Left cardiac atrium (tissue), 4 donors: ENCODE results near the gene TTC24. TPM values are rescaled to one million over a fixed set of nuclear protein-coding genes. Genes with fewer than 3 reads are reported as not detected.
"Not testable (repeated sequence)": the region's sequence is repeated elsewhere in the genome, so short reads cannot be mapped to it uniquely, and the experiment has no call there.

Source experiments
- ATAC-seq, 2 donors: fragments of 200-7000 bp; cut with Tn5 transposase; one replicate each; pipeline ENCODE4 v1.9.1; 2020; ENCODE audit warnings: mild to moderate bottlenecking in 2 of 2, moderate library complexity in 2 of 2
- DNase-seq: peaks from one replicate; pipeline ENCODE4 v3.0.0-alpha.2; 2020
- intact Hi-C, 2 donors: fragments of 100-400 bp; cut with DNase I; formaldehyde crosslinking; loops; one replicate each; pipeline versions ENCODE4 v1.14.1 to v1.15.1; 2022 to 2023
- total RNA-seq, 2 donors: library from RNA; stranded (reverse); fragmentation: NEBNext Ultra II Directional; extraction: Animal tissue kit (Norgen Biotek cat#: 25700); gene quantifications; one replicate each; pipeline ENCODE4 v1.2.1, GENCODE V29; 2021
- donor health status: DM: no; HTN: yes; CAD: no.
- donor health status: DM: no; HTN: yes; CAD: no; lungs with severe emphysema.
- donor health status: DM: yes; HTN: yes; CAD: no.
- donor health status: Dilated cardiomyopathy.

Gene TTC24
- total RNA-seq, 2 donors from 2014 or later, result not detected

- DNase-seq, result no peak
- intact Hi-C loops, result no loop called here
- no peak for ATAC-seq
Measured at GRCh38 chr1:156552518-156552917, 27.0 kb upstream of the TTC24 start.

DNA sequence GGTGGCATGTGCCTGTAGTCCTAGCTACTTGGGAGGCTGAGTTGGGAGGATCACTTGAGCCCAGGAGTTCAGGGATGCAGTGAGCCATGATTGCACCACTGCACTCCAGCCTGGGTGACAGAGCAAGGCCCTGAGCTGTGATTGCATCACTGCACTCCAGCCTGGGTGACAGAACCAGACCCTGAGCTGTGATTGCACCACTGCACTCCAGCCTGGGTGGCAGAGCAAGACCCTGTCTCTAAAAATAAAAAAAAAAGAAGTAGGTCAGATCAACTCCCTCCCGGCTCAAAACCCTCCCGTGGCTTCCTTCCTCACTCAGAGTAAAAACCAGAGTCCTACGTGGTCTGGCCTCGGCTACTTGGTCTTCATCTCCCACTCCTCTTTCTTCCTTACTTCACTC lies 26.6 kb upstream of the TTC24 start:
- ATAC-seq, result peak; percentile 53 to 60
- intact Hi-C loops, result not testable (repeated sequence)
- peak; percentile 40 for DNase-seq

DNA sequence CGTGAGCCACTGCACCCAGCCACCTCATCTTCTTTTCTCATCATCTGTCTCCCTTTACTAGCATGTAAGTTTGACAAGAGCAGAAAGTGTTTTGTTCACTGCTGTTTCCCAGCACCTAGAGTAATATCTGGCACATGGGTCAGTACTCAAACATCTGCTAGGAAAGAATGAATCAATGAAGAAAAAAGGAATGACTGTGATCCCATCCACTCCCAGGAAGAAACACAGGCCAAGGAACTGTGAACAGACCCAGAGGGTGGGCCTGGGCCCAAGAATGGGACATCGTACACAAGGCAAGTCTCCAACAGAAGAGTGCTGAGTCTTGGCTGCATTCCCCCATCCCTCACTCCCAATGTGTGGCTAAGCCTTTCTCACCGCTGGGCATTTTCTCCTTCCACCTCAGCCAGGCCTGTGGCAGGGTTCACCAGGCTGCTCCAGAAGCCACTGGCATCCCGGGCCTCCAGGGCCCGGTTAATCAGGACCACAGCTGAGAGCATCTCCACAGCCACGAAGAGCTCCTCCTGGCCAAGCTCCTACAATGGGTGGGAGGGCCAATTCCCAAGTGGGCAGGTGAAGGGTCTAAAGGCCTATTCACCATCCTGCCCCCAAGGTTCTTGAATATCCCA lies 25.6 kb upstream of the TTC24 start:
- no peak for ATAC-seq
- intact Hi-C loops, result no loop called here
- no peak for DNase-seq

DNA sequence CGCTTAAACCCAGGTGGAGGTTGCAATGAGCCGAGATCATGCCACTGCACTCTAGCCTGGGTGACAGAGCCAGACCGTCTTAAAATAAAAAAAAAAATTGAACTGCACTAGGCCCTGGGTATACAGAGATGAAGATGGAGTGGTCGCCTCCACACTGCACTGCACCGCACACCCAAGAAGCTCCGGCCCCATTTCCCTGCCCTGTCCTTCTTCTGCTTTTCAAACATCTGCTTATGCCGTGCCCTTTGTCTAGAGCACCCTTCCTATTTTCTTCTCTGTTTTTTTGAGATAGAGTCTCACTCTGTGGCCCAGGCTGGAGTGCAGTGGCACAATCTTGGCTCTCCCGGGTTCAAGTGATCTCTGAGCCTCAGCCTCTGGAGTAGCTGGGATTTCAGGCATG lies 24.6 kb upstream of the TTC24 start:
- ATAC-seq, result no peak
- intact Hi-C loops, result no loop called here
- no peak for DNase-seq

DNA sequence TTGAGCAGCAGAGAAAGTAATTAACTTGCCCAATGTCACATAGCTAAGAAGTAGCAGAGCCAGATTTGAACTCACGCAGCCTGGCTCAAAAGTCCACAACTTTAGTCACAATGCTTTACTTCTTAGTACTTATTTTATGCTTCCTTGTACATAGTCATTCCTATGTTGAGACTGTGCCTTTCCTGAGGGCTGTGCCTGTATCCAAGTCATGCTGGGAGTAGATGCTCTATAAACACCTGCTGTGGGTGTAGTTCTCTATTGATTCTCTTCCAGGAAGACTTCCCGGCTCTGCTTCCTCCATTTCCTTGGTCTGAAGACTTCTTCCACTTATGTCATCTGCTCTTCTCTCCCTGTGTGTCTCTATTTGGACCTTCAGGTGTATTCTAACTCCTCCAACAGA lies 23.8 kb upstream of the TTC24 start:
- ATAC-seq (no peak), DNase-seq (no peak)
- intact Hi-C loops, result no loop called here

DNA sequence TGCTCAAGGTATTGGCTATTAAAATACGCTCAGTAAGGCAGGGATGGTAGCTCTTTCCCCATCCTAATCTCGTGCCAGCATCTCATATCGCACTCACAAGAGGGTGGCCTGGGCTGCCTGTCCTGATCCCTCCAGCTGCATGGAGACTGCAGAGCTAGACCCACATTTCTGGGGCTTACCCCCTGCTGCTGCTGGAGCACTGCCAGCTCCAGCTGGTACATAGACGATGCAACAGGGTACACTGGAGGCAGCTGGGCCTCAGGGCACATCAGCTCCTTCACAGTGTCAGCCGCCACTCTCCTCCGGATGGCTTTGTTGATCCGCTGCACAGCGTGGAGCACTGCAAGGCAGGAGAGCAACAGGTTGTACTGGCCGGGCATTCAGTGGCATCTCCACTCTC lies 23.2 kb upstream of the TTC24 start:
- DNase-seq, result no peak
- ATAC-seq, result no peak
- intact Hi-C loops, result no loop called here

- DNase-seq (no peak), ATAC-seq (no peak)
- intact Hi-C loops, result no loop called here
Measured at GRCh38 chr1:156559086-156559796, 20.3 kb upstream of the TTC24 start.

- intact Hi-C loops, result no loop called here
- DNase-seq, result no peak
- ATAC-seq, result no peak
Measured at GRCh38 chr1:156559797-156560385, 19.6 kb upstream of the TTC24 start.

- intact Hi-C loops, result no loop called here
- DNase-seq (no peak), ATAC-seq (peak in 1 of 2 donors; percentile 39)
Measured at GRCh38 chr1:156560585-156561163, 18.8 kb upstream of the TTC24 start.

DNA sequence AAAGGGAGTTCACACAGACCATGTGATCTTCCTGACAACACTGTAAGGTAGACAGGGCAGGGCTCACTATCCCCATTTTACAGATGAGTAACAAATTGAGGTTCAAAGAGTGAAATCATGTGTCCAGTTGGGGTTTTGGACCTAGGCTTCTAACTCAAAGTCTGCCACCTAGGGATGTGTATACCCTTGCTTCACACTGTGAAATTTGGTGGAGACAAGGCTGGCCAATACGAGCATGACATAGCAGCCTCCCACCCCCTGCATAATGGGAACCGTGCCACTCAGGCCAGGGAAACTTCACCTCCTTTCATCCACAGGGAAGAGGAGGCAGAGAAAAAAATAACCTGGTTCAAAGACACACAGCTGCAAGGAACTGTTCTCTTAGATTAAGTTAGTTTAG lies 14.0 kb upstream of the TTC24 start:
- no peak for ATAC-seq
- intact Hi-C loops, result no loop called here
- DNase-seq, result no peak

- intact Hi-C loops, result no loop called here
- no peak for ATAC-seq
- no peak for DNase-seq
Measured at GRCh38 chr1:156566436-156566835, 13.1 kb upstream of the TTC24 start.

GRCh38 chr1:156571261-156571852 lies 8.2 kb upstream of the TTC24 start:
- no peak for DNase-seq
- intact Hi-C loops, result no loop called here
- no peak for ATAC-seq

DNA sequence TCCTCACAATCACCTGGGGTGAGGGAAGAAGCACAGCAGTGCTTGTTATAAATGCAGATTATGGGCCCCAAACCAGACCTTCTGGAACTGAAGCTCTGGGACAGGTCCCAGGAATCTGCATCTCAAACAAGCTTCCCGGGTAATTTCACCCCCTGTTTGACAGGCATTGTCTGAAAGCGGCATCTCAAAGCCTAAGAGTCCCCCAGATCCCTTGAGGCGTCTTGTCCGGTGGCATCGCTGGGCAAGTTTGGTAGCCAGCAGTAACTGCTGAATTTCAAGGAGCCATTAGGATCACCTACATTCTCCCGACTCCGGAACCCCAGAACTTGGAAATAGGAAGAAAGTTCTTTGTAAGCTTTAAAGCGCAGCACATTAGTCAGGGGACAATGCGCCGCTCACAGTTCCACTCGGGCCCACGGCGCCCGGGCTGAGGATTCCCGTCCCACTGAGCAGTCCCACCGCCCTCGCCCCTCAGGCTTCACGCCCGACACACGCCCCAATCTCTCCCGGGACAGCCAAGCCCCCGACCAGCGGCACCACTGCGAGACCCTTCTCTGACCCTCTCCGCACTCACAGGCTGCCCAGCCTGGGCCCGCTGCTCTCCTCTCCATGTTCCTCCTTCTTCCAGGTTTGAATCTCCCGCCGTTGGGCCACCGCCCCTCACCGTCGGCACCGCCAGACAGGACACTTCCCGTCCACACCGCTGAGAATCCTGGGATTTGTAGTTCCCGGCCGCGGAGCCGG lies 7.4 kb upstream of the TTC24 start, which contains the start of gene IQGAP3:
IQGAP3 (minus strand) TSS at position 647 of the 744 bp plus-strand sequence; CDS start at position 611, 36 bp downstream.
- DNase-seq, result peak; percentile 87
- peak; percentile 97 to 98 for ATAC-seq

DNA sequence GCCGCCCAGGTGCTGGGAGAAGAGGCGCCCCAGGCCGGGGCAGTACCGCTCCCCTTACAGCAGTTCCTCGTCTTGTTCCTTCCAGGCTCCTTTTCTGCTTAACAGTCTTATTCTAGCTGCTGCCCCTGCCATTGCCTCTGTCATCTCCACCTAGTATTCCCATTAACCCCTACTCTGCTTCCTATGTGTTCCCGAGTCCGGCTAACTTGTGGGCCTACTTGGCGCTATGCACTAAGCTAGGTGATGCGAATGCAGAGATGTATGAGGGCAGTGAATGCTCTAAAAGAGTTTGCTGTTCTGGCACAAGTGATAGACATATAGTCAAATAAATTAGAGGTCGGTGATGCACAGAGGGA lies 6.9 kb upstream of the TTC24 start:
- intact Hi-C loops, result no loop called here
- no peak for DNase-seq
- ATAC-seq, result no peak

More for the DNA sequence above, 7.4 kb upstream of the TTC24 start, which contains the start of gene IQGAP3:
- intact Hi-C loops, result no loop called here

- DNase-seq (no peak), ATAC-seq (no peak)
- intact Hi-C loops, result no loop called here
Measured at GRCh38 chr1:156574039-156574633, 5.4 kb upstream of the TTC24 start.

DNA sequence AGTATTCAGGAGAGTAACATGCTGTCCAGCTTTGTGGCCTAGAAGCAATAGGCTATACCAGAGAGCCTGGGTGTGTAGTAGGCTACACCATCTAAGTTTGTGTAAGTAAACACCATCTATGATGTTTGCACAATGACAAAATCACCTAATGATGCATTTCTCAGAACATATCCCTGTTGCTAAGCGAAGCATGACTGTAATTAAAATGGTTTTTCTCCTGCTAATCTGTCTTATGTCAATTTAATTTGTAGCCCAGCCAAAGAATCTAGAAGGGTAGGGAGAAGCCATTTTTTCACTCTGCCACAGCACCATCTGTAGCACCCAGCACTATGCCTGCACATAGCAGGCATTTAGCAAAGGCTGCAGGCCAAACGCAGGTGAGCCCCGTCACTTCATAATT lies 2.0 kb upstream of the TTC24 start:
- intact Hi-C loops, result no loop called here
- DNase-seq (no peak), ATAC-seq (no peak)

DNA sequence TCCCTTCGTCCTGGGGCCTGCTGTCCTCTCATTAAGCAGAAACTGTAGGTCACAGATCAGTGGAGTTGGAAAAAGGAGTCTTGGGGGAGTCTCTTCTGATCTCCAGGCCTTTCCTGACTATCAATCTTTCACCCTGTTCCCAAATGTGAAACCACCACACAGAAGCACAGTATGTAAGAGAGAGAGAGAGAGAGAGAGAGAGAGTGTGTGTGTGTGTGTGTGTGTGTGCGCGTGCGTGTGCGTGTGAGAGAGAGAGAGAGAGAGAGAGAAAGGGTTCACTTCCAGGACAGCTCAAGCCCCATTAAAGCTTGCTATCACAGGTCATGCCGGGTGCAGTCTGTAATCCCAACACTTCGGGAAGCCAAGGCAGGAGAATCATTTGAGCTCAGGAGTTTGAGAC lies 1.5 kb upstream of the TTC24 start:
- no peak for DNase-seq
- ATAC-seq, result no peak
- intact Hi-C loops, result no loop called here

- DNase-seq (no peak), ATAC-seq (no peak)
- intact Hi-C loops, result loop anchor here in 1 of 2 donors (5.0 kb wide), 2 partner anchors 75 to 125 kb away; no protein-coding TSS in a partner anchor
Measured at GRCh38 chr1:156581661-156582387, 2.3 kb downstream of the TTC24 start.
